Neural cell (in vitro differentiated cells): ENCODE data around the gene COQ9. TPM values are rescaled to one million over a fixed set of nuclear protein-coding genes. Genes with fewer than 3 reads are reported as not detected.

Experiments used
- H2AFZ ChIP-seq: fragments of 200-600, 300-800 bp; sonication (generic), shearing (Covaris generic); 2 replicates; pipeline ENCODE4 v1.6.0; 2014; ENCODE audit warnings: low read depth, mild to moderate bottlenecking, antibody characterized with exemption, low read length, moderate library complexity
- H3F3A ChIP-seq: fragments of 200-600 bp; shearing (Covaris generic); 2 replicates; pipeline ENCODE4 v1.6.1; 2016; ENCODE audit warnings: mild to moderate bottlenecking, moderate library complexity, mixed read lengths, antibody characterized with exemption, low read length; ENCODE audit not compliant: insufficient read depth, poor library complexity, severe bottlenecking
- H3K27ac ChIP-seq: fragments of 200-600, 300-800 bp; sonication (generic), shearing (Covaris generic); 2 replicates; pipeline ENCODE4 v1.5.1; 2014; ENCODE audit warnings: mild to moderate bottlenecking, low read length, moderate library complexity
- H3K27me3 ChIP-seq: fragments of 300-800, 200-600 bp; sonication (generic), shearing (Covaris generic); 2 replicates; pipeline ENCODE4 v1.6.0; 2014; ENCODE audit warnings: mild to moderate bottlenecking, low read depth, low read length, moderate library complexity; ENCODE audit not compliant: insufficient read depth
- H3K36me3 ChIP-seq: fragments of 300-800, 200-600 bp; sonication (generic), shearing (Covaris generic); 2 replicates; pipeline ENCODE4 v1.5.1; 2014; ENCODE audit warnings: mild to moderate bottlenecking, antibody characterized with exemption, low read length, moderate library complexity; ENCODE audit not compliant: insufficient read depth
- H3K4me2 ChIP-seq: fragments of 300-800, 200-600 bp; sonication (generic), shearing (Covaris generic); 2 replicates; pipeline ENCODE4 v1.6.0; 2014; ENCODE audit warnings: mild to moderate bottlenecking, low read length
- H3K4me3 ChIP-seq: fragments of 300-800, 200-600 bp; sonication (generic), shearing (Covaris generic); 2 replicates; pipeline ENCODE4 v1.5.1; 2014; ENCODE audit warnings: mild to moderate bottlenecking, low read length, moderate library complexity
- H3K79me2 ChIP-seq: fragments of 200-600 bp; shearing (Covaris generic); replicated peaks from 2 replicates; pipeline ENCODE4 v1.6.0; 2014; ENCODE audit warnings: mild to moderate bottlenecking, low read length, moderate library complexity; ENCODE audit not compliant: insufficient read depth
- H3K9ac ChIP-seq: fragments of 300-800, 200-600 bp; sonication (generic), shearing (Covaris generic); 2 replicates; pipeline ENCODE4 v1.6.1; 2016; ENCODE audit warnings: mild to moderate bottlenecking, low read length, mixed read lengths
- H3K9me2 ChIP-seq: fragments of 200-600 bp; shearing (Covaris generic); 2 replicates; pipeline ENCODE4 v1.6.1; 2016; ENCODE audit warnings: mild to moderate bottlenecking, low read length, mixed read lengths; ENCODE audit not compliant: insufficient read depth
- H3K9me3 ChIP-seq: fragments of 200-600, 300-800 bp; sonication (generic), shearing (Covaris generic); 2 replicates; pipeline ENCODE4 v1.6.1; 2016; ENCODE audit warnings: mild to moderate bottlenecking, mixed run types, low read length, moderate library complexity, mixed read lengths
- H4K20me1 ChIP-seq: fragments of 200-600 bp; shearing (Covaris generic); 2 replicates; pipeline ENCODE4 v1.6.1; 2016; ENCODE audit warnings: mild to moderate bottlenecking, mixed run types; ENCODE audit not compliant: insufficient read depth
- EP300 ChIP-seq: fragments of 450-650 bp; conservative IDR thresholded peaks from 2 replicates; pipeline ENCODE4 v1.6.1; 2014; ENCODE audit warnings: antibody characterized with exemption, mild to moderate bottlenecking, moderate library complexity; ENCODE audit not compliant: poor library complexity, severe bottlenecking
- EZH2 ChIP-seq: fragments of 200-600, 300-800 bp; shearing (Covaris generic), sonication (generic); IDR thresholded peaks from 2 replicates; pipeline ENCODE4 v1.6.1; 2014; ENCODE audit warnings: antibody characterized with exemption, low read length, borderline replicate concordance, mild to moderate bottlenecking; ENCODE audit not compliant: insufficient read depth, poor library complexity, severe bottlenecking
- MXI1 ChIP-seq: fragments of 450-650 bp; conservative IDR thresholded peaks from 2 replicates; pipeline ENCODE4 v1.6.1; 2014; ENCODE audit warnings: antibody characterized with exemption, mild to moderate bottlenecking; ENCODE audit not compliant: poor library complexity, severe bottlenecking
- POLR2AphosphoS5 ChIP-seq: IDR thresholded peaks from 2 replicates; pipeline ENCODE4 v1.6.1; 2012
- RAD21 ChIP-seq: fragments of 450-650 bp; conservative IDR thresholded peaks from 2 replicates; pipeline ENCODE4 v1.6.1; 2014; ENCODE audit warnings: antibody characterized with exemption, mild to moderate bottlenecking, moderate library complexity
- SMC3 ChIP-seq: fragments of 450-650 bp; conservative IDR thresholded peaks from 2 replicates; pipeline ENCODE4 v1.6.1; 2014; ENCODE audit warnings: antibody characterized with exemption, mild to moderate bottlenecking, moderate library complexity; ENCODE audit not compliant: poor library complexity
- TAF1 ChIP-seq: IDR thresholded peaks from 2 replicates; pipeline ENCODE4 v1.6.1; 2012; ENCODE audit warnings: low read depth
- polyA plus RNA-seq: library from polyadenylated mRNA; depleted of rRNA; stranded (reverse); fragments of >200 nt; gene quantifications from 2 replicates; pipeline ENCODE4 v1.2.3, GENCODE V29; 2014
- TF ChIP-seq, protein P1 (sequence below): IDR thresholded peaks from 2 replicates; pipeline ENCODE4 v1.6.1; 2012; ENCODE audit warnings: borderline replicate concordance
- TF ChIP-seq, protein P2 (sequence below): fragments of 450-650 bp; IDR thresholded peaks from 2 replicates; pipeline ENCODE4 v1.5.1; 2014; ENCODE audit warnings: antibody characterized with exemption, mild to moderate bottlenecking, moderate library complexity; ENCODE audit not compliant: poor library complexity, severe bottlenecking

Gene COQ9
- polyA plus RNA-seq, 1 donor from 2014 or later = 78.7 TPM

GRCh38 chr16:57405097-57405496, 42.2 kb upstream of the COQ9 start:
- H3K36me3 ChIP-seq = no peaks in the 10 kb centered on the region
- no peaks in the 10 kb centered on the region for H3F3A ChIP-seq
- no peak overlapping the region for H2AFZ ChIP-seq
- no peaks in the 10 kb centered on the region for H4K20me1 ChIP-seq
- TF ChIP-seq RAD21 (no peak), EP300 (no peak), SMC3 (no peak), POLR2AphosphoS5 (no peak), TAF1 (no peak), MXI1 (no peak), EZH2 (no peak)
- TF ChIP-seq, protein P1, sequence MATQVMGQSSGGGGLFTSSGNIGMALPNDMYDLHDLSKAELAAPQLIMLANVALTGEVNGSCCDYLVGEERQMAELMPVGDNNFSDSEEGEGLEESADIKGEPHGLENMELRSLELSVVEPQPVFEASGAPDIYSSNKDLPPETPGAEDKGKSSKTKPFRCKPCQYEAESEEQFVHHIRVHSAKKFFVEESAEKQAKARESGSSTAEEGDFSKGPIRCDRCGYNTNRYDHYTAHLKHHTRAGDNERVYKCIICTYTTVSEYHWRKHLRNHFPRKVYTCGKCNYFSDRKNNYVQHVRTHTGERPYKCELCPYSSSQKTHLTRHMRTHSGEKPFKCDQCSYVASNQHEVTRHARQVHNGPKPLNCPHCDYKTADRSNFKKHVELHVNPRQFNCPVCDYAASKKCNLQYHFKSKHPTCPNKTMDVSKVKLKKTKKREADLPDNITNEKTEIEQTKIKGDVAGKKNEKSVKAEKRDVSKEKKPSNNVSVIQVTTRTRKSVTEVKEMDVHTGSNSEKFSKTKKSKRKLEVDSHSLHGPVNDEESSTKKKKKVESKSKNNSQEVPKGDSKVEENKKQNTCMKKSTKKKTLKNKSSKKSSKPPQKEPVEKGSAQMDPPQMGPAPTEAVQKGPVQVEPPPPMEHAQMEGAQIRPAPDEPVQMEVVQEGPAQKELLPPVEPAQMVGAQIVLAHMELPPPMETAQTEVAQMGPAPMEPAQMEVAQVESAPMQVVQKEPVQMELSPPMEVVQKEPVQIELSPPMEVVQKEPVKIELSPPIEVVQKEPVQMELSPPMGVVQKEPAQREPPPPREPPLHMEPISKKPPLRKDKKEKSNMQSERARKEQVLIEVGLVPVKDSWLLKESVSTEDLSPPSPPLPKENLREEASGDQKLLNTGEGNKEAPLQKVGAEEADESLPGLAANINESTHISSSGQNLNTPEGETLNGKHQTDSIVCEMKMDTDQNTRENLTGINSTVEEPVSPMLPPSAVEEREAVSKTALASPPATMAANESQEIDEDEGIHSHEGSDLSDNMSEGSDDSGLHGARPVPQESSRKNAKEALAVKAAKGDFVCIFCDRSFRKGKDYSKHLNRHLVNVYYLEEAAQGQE = no peak
- TF ChIP-seq, protein P2, sequence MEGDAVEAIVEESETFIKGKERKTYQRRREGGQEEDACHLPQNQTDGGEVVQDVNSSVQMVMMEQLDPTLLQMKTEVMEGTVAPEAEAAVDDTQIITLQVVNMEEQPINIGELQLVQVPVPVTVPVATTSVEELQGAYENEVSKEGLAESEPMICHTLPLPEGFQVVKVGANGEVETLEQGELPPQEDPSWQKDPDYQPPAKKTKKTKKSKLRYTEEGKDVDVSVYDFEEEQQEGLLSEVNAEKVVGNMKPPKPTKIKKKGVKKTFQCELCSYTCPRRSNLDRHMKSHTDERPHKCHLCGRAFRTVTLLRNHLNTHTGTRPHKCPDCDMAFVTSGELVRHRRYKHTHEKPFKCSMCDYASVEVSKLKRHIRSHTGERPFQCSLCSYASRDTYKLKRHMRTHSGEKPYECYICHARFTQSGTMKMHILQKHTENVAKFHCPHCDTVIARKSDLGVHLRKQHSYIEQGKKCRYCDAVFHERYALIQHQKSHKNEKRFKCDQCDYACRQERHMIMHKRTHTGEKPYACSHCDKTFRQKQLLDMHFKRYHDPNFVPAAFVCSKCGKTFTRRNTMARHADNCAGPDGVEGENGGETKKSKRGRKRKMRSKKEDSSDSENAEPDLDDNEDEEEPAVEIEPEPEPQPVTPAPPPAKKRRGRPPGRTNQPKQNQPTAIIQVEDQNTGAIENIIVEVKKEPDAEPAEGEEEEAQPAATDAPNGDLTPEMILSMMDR = no peak
- H3K9me3 ChIP-seq = no peaks in the 10 kb centered on the region
- no peak overlapping the region for H3K4me2 ChIP-seq
- H3K4me3 ChIP-seq = no peak overlapping the region
- H3K27me3 ChIP-seq = no peaks in the 10 kb centered on the region
- H3K27ac ChIP-seq = no peak overlapping the region
- H3K9ac ChIP-seq = no peak overlapping the region
- H3K79me2 ChIP-seq = no peaks in the 10 kb centered on the region
- no peaks in the 10 kb centered on the region for H3K9me2 ChIP-seq

DNA sequence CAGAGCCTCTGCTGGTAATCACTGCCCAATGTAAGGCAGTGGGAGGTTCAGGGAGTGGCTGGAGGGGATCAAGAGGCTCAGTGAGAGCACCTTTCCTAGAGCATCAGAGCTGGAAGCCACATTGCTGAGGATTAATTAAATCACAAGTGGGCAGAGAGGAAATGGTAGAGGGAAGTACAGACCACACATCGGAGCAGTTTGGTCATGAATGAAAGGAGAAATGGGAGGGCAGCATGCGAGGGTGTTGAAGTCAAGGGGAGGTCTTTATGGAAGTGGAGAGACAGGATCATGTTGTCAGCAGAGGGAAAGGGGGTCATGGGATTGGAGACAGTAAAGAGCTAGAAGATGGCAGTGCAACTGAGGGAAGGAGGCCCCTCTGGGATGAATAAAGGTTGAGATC, 40.4 kb upstream of the COQ9 start:
- Histone ChIP-seq H3K79me2 (no peaks in the 10 kb centered on the region), H4K20me1 (no peaks in the 10 kb centered on the region), H3K9me3 (no peaks in the 10 kb centered on the region), H2AFZ (no peak overlapping the region), H3K4me3 (no peak overlapping the region), H3K9ac (no peak overlapping the region), H3K36me3 (no peaks in the 10 kb centered on the region), H3K4me2 (no peak overlapping the region), H3K27me3 (no peaks in the 10 kb centered on the region), H3K9me2 (no peaks in the 10 kb centered on the region), H3F3A (no peaks in the 10 kb centered on the region), H3K27ac (no peak overlapping the region)
- TF ChIP-seq POLR2AphosphoS5 (no peak), RAD21 (no peak), EZH2 (no peak)
- TF ChIP-seq, protein P2 = no peak
